GM19035 (cell line): ENCODE data around the gene MAS1L.

Source experiments
- ATAC-seq: cut with Tn5 transposase; IDR thresholded peaks from one replicate; pipeline ENCODE4 v1.9.1; 2021; ENCODE audit not compliant: unreplicated experiment

MAS1L gene

DNA sequence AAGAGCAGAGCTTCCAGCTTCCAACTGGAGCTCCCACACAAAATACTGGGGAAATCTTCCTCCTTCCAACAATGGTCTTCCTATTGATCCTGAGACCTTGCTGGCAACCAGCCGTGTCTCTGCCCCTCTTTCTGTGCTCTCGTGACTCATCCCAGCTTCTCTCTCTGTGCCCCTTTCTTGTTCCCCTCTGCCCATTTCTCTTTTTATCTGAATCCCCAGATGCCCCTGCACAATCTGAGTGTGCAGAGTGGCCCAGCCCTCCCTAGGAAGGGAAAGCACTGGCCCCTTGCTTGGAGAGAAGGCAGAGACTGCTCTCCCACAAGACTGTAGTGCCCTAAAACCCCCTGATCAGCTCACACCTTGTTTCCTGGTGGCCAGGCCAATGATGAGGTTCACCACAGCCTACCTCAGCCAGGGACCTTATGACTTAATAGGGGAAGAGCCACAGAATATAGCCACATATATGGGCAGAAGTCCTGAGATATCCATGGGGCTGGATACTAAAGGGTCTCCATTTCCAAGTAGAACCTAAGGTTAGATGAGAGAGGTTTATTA lies 23.1 kb upstream of the MAS1L start:
- no peak for ATAC-seq

GRCh38 chr6:29510202-29510601 lies 22.4 kb upstream of the MAS1L start:
- no peak for ATAC-seq

DNA sequence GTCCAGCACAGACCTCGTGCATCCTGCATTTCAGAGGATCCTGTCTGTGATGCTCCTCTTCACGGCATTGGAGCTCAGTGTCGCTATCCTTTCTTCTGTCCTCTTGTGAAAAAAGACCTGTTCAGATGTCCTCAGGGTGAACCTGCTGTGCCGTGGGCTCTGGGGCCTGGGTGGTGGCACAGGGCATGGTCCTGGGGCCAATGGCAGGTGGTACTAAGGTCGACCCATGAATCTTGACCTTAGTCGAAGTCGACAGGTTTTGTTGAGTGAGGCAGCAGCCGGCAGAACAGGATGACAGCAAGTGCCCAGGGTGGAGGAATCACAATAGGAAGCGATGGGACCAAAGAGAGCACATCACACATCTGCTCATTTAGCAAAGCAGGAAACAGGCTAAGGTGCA lies 22.0 kb upstream of the MAS1L start:
- ATAC-seq: no peak

- ATAC-seq: no peak
Measured at GRCh38 chr6:29509239-29509638, 21.5 kb upstream of the MAS1L start.

DNA sequence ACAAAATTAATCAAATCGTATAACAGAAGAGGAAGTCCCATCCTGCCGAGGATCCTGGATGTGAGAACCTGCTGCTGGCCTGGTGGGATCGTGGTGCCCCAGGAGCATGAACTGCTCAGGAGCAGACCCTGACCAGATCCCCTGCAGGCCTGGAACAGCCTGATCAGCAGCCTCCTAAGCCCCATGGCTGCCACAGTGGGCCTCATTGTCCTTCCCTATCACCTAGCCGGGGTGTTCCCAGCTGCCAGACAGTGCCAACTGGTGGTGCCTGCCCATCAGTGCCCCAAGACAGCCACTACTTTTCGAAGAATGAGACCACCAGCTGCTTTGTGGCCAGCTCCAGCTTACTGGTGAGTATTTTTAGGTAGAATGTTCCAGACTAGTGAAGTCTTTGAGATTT lies 19.6 kb upstream of the MAS1L start:
- ATAC-seq: no peak

DNA sequence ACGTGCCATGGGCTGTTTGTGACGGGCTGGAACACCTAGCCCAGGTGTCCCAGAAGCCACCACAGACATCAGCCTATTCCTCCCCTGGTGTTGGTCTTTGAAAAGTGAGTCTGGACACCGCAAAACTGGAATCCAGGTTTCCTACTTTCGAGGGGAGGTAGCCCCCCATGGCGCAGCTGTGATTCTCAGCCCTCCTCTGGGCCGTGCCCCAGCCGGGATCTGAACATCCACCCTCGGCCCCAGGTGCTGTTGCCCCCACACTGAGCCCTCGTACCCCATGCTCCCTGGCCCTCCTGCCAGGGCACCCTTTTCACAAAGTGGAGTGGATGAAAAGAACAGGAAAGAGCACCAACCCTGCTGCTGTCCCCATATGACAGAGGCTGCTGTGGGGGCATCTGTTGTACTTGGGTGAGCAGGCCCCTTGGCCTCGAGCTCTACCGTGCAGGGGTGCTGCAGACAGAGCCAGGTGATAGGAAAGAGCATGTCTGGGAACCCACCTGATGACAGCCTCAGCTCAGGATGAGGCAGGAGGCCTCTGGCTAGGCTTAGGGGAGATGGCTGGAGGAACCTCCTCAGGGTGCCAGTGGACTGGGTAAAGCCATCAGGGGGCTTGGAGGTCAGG lies 18.8 kb upstream of the MAS1L start:
- ATAC-seq: no peak

DNA sequence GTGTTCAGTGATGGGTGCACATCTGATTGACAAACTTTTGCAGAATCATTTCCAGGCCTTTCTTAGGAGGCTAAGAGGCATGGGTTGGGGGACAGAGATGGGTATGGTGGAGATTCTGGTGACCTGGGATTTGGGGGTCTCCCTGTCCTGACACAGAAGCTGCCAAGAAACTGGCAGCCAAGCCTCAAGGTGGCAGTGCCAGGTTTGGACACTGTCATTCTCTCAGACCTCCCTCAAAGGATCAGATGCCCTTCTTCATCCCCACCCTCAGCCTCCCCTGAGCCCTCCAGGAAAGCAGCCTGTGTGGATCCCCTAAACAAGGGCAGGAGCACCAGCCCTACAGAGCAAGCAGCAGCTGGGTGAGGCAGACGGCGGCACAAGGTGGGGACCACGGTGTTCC lies 18.1 kb upstream of the MAS1L start:
- ATAC-seq: no peak

DNA sequence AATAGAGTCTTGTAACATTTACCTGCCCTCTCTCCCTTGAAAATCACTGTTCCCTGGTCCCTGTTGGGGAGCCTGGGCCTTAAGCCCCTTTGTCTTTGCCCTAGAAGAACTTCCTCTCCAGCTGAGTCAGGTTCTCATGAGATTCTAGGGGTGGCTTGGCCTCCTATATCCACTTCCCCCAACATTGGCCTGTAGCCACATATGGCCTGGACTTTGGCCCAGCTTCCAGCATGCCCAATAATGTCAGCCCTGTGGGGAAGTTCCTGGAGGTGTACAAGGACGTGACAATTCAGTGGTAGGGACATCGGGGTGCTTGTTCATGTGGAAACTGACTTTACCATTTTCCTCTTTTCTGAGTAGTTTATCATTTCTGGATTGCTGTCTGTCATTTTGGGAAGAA lies 17.2 kb upstream of the MAS1L start:
- ATAC-seq: no peak

DNA sequence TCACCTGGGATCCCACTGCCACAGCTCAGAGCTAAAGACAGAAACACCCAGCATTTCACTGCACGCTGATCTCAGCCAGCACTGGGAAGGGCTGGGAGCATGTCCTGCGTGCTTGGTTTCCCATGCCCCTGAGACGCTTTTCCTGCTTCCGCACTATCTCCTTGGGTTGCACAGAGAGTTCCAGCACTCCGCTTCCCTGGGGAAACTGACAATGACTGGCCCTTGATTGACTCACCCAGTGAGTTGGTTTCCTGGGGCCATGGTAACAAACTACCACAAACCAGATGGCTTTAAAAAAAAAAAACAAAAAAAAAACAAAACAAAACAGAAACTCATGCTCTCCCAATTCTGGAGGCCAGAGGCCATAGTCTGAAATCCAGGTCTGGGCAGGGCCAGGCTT lies 14.8 kb upstream of the MAS1L start:
- no peak for ATAC-seq

DNA sequence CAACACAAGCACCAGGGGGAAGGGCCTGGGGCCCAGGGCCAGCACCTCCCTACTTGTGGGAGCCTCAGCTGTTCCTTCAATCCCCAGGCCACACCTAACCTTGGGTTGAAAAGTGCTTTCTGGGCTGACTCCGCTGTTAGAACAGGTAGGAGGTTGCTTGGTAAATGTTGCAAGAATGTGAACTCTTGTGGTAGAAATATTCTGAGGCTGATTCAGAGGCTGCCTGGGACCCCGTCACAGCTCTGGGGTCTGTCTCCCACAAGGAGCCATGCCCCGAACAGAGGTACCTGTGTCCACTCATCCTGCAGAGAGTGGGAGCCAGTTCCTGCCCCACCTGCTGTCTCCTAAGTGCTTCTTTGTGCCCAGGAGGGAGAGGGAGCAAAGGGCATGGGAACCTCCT lies 14.4 kb upstream of the MAS1L start:
- ATAC-seq: no peak

DNA sequence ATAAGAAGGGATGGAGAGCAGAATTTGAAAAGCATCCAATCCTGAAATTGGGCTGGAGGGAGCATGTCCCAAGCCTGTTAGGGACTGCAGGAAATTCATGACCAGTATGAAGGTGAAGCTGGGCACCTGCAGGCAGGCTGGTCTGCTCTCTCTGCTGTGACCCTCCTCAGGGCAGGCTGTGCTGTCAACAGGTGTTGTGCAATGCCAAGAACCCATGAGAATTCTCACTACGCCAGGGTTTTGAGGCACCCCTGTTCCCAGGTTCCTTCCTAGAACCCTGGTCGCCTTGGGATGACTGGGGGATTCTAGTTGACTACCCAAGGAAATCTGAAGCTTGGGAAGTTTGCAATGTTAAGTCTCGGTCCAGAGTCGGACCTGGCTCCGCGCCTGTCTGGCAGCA lies 13.3 kb upstream of the MAS1L start:
- ATAC-seq: no peak

DNA sequence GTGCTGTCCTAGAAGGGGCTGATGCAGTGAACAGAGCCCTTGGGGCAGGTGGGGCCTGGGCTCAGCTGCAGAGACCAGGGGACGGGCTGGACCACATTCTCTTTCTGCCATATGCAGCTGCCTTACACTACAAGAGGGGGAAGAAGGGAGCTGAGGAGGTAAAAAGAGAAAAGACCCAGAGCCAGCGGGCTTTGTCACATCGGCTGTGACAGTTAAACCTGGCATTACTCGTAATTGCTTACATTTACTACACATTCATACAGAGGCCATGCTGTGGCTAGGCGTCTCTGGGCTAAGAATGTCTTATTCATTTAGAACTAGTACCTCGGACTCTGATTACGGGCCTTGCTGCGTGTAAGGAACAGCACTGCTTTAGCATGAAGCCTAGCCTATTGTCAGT lies 12.8 kb upstream of the MAS1L start:
- no peak for ATAC-seq

GRCh38 chr6:29499704-29500103 lies 11.9 kb upstream of the MAS1L start:
- ATAC-seq: no peak

GRCh38 chr6:29496961-29497360 lies 9.2 kb upstream of the MAS1L start:
- ATAC-seq: no peak

DNA sequence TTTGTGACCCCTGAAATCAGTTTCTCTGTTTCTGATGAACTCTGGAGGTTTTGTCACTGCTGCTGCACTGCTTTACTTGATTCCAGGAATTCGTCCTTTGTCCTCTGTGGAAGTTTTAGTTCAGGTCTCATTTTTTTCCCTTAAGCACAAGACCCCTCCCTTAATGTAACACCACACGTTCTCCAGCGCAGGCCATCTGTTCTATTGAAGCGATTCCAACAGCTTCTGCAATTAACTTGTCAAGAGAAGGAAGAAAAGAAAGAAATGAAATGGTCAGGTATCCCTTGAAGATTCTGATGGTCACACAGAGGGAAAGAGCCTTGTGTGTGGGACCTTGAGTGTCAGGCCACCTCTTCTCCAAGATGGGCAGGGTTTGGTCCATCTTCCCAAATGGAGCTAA lies 7.8 kb upstream of the MAS1L start:
- no peak for ATAC-seq

GRCh38 chr6:29494131-29494530 lies 6.4 kb upstream of the MAS1L start:
- no peak for ATAC-seq

DNA sequence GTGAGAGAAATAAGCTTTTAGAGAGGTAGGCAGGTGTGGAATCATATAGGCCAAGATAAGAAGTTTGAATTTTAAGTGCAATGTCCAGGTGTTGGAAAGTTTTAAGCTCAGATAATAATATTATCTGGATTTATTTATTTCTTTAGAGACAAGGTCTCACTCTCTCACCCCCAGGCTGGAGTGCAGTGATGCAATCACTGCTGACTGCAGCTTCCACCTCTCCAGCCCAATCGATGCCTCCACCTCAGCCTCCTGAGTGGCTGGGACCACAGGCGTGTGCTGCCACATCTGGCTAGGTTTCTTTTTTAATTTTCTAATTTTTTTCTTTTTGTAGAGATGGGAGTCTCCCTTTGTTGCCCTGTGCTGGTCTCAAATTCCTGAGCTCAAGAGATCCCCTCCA lies 5.5 kb upstream of the MAS1L start:
- no peak for ATAC-seq

GRCh38 chr6:29491574-29491973 lies 3.8 kb upstream of the MAS1L start:
- ATAC-seq: no peak

GRCh38 chr6:29490552-29490951 lies 2.8 kb upstream of the MAS1L start:
- ATAC-seq: no peak

- no peak for ATAC-seq
Measured at GRCh38 chr6:29490055-29490454, 2.3 kb upstream of the MAS1L start.

- ATAC-seq: no peak
Measured at GRCh38 chr6:29489286-29489685, 1.5 kb upstream of the MAS1L start.

DNA sequence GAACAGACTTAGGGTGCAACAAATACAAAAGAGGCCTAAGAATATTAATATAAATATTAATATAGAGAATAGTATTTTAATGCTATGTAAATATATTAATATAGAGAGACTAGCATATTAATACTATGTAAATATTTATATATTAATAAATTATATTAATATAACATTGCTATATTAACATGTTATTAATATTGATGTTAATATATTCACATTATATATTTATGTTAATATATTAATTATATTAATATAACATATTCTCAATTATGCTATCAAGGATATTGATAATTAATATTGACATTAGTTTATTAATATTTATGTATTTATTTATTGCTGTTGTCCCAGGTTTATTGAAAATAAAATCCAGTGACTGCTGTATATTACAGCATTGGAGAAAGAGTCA lies 1.1 kb upstream of the MAS1L start:
- no peak for ATAC-seq

- ATAC-seq: no peak
Measured at GRCh38 chr6:29487131-29487530, 625 bp downstream of the MAS1L start.
